WTC11 (cell line): ENCODE results near the gene PCDH19. TPM values are rescaled to one million over a fixed set of nuclear protein-coding genes. Genes with fewer than 3 reads are reported as not detected.

Source experiments
- ATAC-seq: fragments of 200-7000 bp; cut with Tn5 transposase; 2 replicates; pipeline ENCODE4 v1.10.0; 2021; ENCODE audit warnings: mild to moderate bottlenecking, moderate library complexity
- CTCF ChIA-PET: fragments of 300-600 bp; sonication (Branson Sonifier 250); formaldehyde crosslinking; loops from one replicate; lab custom pipeline; 2021; ENCODE audit warnings: antibody characterized with exemption; lab: Charles Lee
- POLR2A ChIA-PET: fragments of 350-600 bp; sonication (Branson Sonifier 250); formaldehyde crosslinking; loops from one replicate; lab custom pipeline; 2021; ENCODE audit warnings: antibody characterized with exemption; lab: Charles Lee
- DNase-seq: peaks from one replicate; pipeline ENCODE4 v3.0.0; 2021; ENCODE audit warnings: low spot score
- H3K27ac Mint-ChIP-seq: 2 replicates; pipeline ENCODE4 v1.8.0; 2021; ENCODE audit warnings: mixed read lengths
- H3K27me3 Mint-ChIP-seq: 2 replicates; pipeline ENCODE4 v1.8.0; 2021; ENCODE audit warnings: low read depth, mild to moderate bottlenecking, moderate library complexity, mixed read lengths
- H3K36me3 Mint-ChIP-seq: 2 replicates; pipeline ENCODE4 v1.8.0; 2021; ENCODE audit warnings: mixed read lengths
- H3K4me1 Mint-ChIP-seq: 2 replicates; pipeline ENCODE4 v1.8.0; 2022; ENCODE audit warnings: mixed read lengths
- H3K4me3 Mint-ChIP-seq: 2 replicates; pipeline ENCODE4 v1.8.0; 2021; ENCODE audit warnings: mild to moderate bottlenecking, moderate library complexity, mixed read lengths
- H3K9me3 Mint-ChIP-seq: 2 replicates; pipeline ENCODE4 v1.8.0; 2021; ENCODE audit warnings: mixed read lengths
- ARID4B ChIP-seq: sonication (generic); formaldehyde crosslinking; IDR thresholded peaks from 2 replicates; pipeline ENCODE4 v1.8.0; 2023; ENCODE audit warnings: missing genetic modification reagents, mild to moderate bottlenecking, borderline replicate concordance
- ATF6 ChIP-seq: sonication (generic); formaldehyde crosslinking; IDR thresholded peaks from 2 replicates; pipeline ENCODE4 v1.8.1; 2023; ENCODE audit warnings: mild to moderate bottlenecking, missing genetic modification reagents
- CTCF ChIP-seq: fragments of 200-600 bp; IDR thresholded peaks from 2 replicates; pipeline ENCODE4 v1.8.0; 2022; ENCODE audit warnings: antibody characterized with exemption
- FOXP1 ChIP-seq: sonication (generic); formaldehyde crosslinking; IDR thresholded peaks from 2 replicates; pipeline ENCODE4 v1.8.0; 2022; ENCODE audit warnings: missing genetic modification reagents, mild to moderate bottlenecking, moderate library complexity, borderline replicate concordance
- GABPB1 ChIP-seq: sonication (generic); formaldehyde crosslinking; IDR thresholded peaks from 2 replicates; pipeline ENCODE4 v1.8.1; 2023; ENCODE audit warnings: mild to moderate bottlenecking, missing genetic modification reagents
- NFATC4 ChIP-seq: fragments of 250-450 bp; sonication (Bioruptor Pico); IDR thresholded peaks from 2 replicates; pipeline ENCODE4 v1.9.0; 2021; ENCODE audit warnings: mild to moderate bottlenecking
- NR1H2 ChIP-seq: sonication (generic); formaldehyde crosslinking; IDR thresholded peaks from 2 replicates; pipeline ENCODE4 v1.9.0; 2021; ENCODE audit warnings: mild to moderate bottlenecking, moderate library complexity, missing genetic modification reagents
- ZNF512 ChIP-seq: sonication (generic); formaldehyde crosslinking; IDR thresholded peaks from 2 replicates; pipeline ENCODE4 v1.8.1; 2022; ENCODE audit warnings: missing genetic modification reagents, borderline replicate concordance
- total RNA-seq: library from RNA; stranded (reverse); gene quantifications from 3 replicates; pipeline ENCODE4 v1.2.3, GENCODE V29; 2021
- TF ChIP-seq, protein P1 (sequence below): fragments of 250-450 bp; sonication (Bioruptor Pico); conservative IDR thresholded peaks from 2 replicates; pipeline ENCODE4 v1.9.0; 2021; ENCODE audit warnings: mild to moderate bottlenecking
- TF ChIP-seq, protein P2 (sequence below): fragments of 250-450 bp; sonication (Bioruptor Pico); IDR thresholded peaks from 2 replicates; pipeline ENCODE4 v1.8.0; 2021; ENCODE audit warnings: mild to moderate bottlenecking
- TF ChIP-seq, protein P3 (sequence below): sonication (generic); formaldehyde crosslinking; IDR thresholded peaks from 2 replicates; pipeline ENCODE4 v1.8.0; 2022; ENCODE audit warnings: mild to moderate bottlenecking, missing genetic modification reagents

Gene PCDH19
- total RNA-seq, 1 experiment from 2014 or later: 1.5 TPM

DNA sequence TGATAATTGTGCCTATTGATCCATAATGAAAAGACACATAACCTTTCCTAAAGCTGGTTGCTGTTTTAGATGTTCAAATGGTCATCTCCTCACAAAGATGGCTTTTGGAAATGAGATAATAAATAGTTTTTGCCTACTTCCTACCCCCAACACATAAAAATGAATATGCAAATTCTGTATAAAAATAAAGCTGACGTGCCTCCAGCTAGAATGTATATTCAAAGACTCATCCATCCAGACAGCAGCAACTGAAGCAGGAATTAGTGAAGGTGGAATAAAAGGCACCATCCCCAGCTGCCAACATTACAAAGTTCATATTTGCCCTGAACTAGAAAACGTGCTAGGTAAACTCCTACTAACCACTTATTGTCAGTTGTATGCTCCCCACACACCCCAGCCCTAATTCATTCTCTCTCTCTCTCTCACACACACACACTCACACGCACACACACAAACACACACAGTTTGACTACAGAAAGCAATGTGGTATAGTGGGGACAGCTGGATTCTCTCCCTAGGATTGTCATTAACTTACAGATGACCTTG lies 53.6 kb downstream of the PCDH19 start:
- CTCF ChIA-PET: no interaction called here
- Mint-ChIP-seq H3K27me3 (peaks cover 28% of the 10 kb centered on the region), H3K36me3 (no peaks in the 10 kb centered on the region), H3K27ac (no peak overlapping the region), H3K9me3 (no peaks in the 10 kb centered on the region), H3K4me3 (no peak overlapping the region), H3K4me1 (0 out of 2 replicates have a peak, but pooled peaks cover 6% of the 10 kb centered on the region)
- TF ChIP-seq ATF6 (no peak), ARID4B (CRISPR knock-in tag) (no peak), NFATC4 (CRISPR knock-in tag) (no peak), FOXP1 (CRISPR knock-in tag) (no peak), ZNF512 (CRISPR knock-in tag) (no peak), GABPB1 (no peak), CTCF (no peak), NR1H2 (no peak)
- TF ChIP-seq, protein P1, sequence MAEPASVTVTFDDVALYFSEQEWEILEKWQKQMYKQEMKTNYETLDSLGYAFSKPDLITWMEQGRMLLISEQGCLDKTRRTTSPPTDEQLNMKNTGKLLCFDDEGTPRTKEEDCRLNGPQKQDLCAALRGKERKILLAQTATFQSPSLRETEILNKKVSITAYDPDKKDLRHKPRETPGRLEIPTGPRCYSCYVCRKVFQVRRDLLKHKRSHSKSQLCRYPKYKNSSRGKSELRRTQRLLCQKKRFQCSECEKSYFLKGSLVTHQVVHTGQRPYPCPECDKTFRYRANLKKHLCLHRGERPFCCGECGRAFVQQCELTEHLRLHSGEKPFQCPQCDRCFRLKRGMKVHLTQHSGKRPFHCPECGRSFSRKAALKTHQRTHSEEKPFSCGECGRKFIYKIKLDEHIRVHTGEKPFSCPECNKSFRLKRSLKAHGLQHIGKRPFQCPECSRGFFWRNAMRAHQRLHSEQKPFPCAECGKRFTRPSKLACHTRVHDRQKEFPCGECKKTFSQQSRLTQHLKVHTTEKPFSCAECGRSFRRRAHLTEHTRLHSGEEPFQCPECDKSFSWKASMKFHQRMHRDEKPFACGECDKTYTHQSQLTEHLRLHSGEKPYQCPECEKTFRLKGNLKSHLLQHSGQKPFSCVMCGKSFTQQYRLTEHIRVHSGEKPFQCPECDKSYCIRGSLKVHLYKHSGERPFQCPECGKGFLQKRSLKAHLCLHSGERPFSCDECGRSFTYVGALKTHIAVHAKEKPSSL (CRISPR knock-in tag): no peak
- TF ChIP-seq, protein P2, sequence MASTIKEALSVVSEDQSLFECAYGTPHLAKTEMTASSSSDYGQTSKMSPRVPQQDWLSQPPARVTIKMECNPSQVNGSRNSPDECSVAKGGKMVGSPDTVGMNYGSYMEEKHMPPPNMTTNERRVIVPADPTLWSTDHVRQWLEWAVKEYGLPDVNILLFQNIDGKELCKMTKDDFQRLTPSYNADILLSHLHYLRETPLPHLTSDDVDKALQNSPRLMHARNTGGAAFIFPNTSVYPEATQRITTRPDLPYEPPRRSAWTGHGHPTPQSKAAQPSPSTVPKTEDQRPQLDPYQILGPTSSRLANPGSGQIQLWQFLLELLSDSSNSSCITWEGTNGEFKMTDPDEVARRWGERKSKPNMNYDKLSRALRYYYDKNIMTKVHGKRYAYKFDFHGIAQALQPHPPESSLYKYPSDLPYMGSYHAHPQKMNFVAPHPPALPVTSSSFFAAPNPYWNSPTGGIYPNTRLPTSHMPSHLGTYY: no peak
- TF ChIP-seq, protein P3, sequence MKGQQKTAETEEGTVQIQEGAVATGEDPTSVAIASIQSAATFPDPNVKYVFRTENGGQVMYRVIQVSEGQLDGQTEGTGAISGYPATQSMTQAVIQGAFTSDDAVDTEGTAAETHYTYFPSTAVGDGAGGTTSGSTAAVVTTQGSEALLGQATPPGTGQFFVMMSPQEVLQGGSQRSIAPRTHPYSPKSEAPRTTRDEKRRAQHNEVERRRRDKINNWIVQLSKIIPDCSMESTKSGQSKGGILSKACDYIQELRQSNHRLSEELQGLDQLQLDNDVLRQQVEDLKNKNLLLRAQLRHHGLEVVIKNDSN (CRISPR knock-in tag): no peak
- ATAC-seq (no peak), DNase-seq (no peak)
- POLR2A ChIA-PET: no interaction called here
